ENCODE data around the gene GPR162. TPM values are rescaled to one million over a fixed set of nuclear protein-coding genes. Genes with fewer than 3 reads are reported as not detected.

The GPR162 gene
- total RNA-seq, 2 experiments from 2014 or later = not detected

- DNase-seq (ENCODE audit: low spot score) = no peak
- Histone ChIP-seq H3K27ac (ENCODE audit: low read depth, low read length, poor library complexity, severe bottlenecking) (no peak overlapping the region), H3K9me3 (ENCODE audit: low read length) (no peaks in the 10 kb centered on the region), H3K9me2 (ENCODE audit: insufficient read depth, low read length) (no peaks in the 10 kb centered on the region), H3K4me1 (ENCODE audit: insufficient read depth, low read length, poor library complexity, severe bottlenecking) (peaks cover 21% of the 10 kb centered on the region), H3K4me2 (ENCODE audit: low read length) (no peak overlapping the region), H3K79me2 (ENCODE audit: insufficient read depth, low read depth, low read length) (no peaks in the 10 kb centered on the region), H3K4me3 (ENCODE audit: low read depth, low read length, poor library complexity, severe bottlenecking) (no peak overlapping the region), H2AFZ (ENCODE audit: low read length) (no peak overlapping the region), H4K20me1 (ENCODE audit: insufficient read depth, low read length) (no peaks in the 10 kb centered on the region), H3K36me3 (ENCODE audit: insufficient read depth, low read length) (no peaks in the 10 kb centered on the region)
- intact Hi-C loops (cut with micrococcal nuclease; ENCODE audit: unreplicated experiment) = no loop called here
- CTCF ChIA-PET (ENCODE audit: unreplicated experiment) = interaction anchor here (0.6 kb wide), 1 partner anchor 34 kb away, joined by 3 read pairs; no protein-coding TSS in a partner anchor
- POLR2A ChIA-PET = interaction anchor here (0.6 to 2.0 kb wide), 5 partner anchors 18 to 304 kb away, joined by 3 to 7 read pairs (median 3); partner anchors contain the start of gene MLF2
- TF ChIP-seq CTCF (conservative IDR thresholded peaks at IDR 0.05; ENCODE audit: low read length) (no peak), EZH2phosphoT487 (IDR thresholded peaks at IDR 0.05; ENCODE audit: borderline replicate concordance, low read depth, low read length) (no peak)
- BruUV-seq (replicated peaks) = no TSS peak
These were observed 13.3 kb downstream of the GPR162 start for GRCh38 chr12:6834873-6835272.

GRCh38 chr12:6836851-6837250, 15.2 kb downstream of the GPR162 start:
- Histone ChIP-seq H3K4me3 (ENCODE audit: low read depth, low read length, poor library complexity, severe bottlenecking) (no peak overlapping the region), H3K79me2 (ENCODE audit: insufficient read depth, low read depth, low read length) (no peaks in the 10 kb centered on the region), H4K20me1 (ENCODE audit: insufficient read depth, low read length) (no peaks in the 10 kb centered on the region), H2AFZ (ENCODE audit: low read length) (no peak overlapping the region), H3K4me2 (ENCODE audit: low read length) (no peak overlapping the region), H3K36me3 (ENCODE audit: insufficient read depth, low read length) (no peaks in the 10 kb centered on the region), H3K9me3 (ENCODE audit: low read length) (no peaks in the 10 kb centered on the region), H3K27ac (ENCODE audit: low read depth, low read length, poor library complexity, severe bottlenecking) (no peak overlapping the region), H3K4me1 (ENCODE audit: insufficient read depth, low read length, poor library complexity, severe bottlenecking) (peaks cover 41% of the 10 kb centered on the region), H3K9me2 (ENCODE audit: insufficient read depth, low read length) (no peaks in the 10 kb centered on the region)
- POLR2A ChIA-PET = interaction anchor here (1.1 kb wide), 1 partner anchor 128 kb away, joined by 3 read pairs; no protein-coding TSS in a partner anchor
- TF ChIP-seq CTCF (conservative IDR thresholded peaks at IDR 0.05; ENCODE audit: low read length) = no peak
- TF ChIP-seq EZH2phosphoT487 (IDR thresholded peaks at IDR 0.05; ENCODE audit: borderline replicate concordance, low read depth, low read length) = no peak
- BruUV-seq (replicated peaks) = no TSS peak
- intact Hi-C loops (cut with micrococcal nuclease; ENCODE audit: unreplicated experiment) = no loop called here
- DNase-seq (ENCODE audit: low spot score) = no peak
- CTCF ChIA-PET (ENCODE audit: unreplicated experiment) = no interaction called here

- H3K36me3 ChIP-seq (ENCODE audit: insufficient read depth, low read length) = no peaks in the 10 kb centered on the region
- POLR2A ChIA-PET = interaction anchor here (1.1 kb wide), 1 partner anchor 129 kb away, joined by 3 read pairs; no protein-coding TSS in a partner anchor
- CTCF ChIA-PET (ENCODE audit: unreplicated experiment) = no interaction called here
- no TSS peak for BruUV-seq (replicated peaks)
- H3K27ac ChIP-seq (ENCODE audit: low read depth, low read length, poor library complexity, severe bottlenecking) = no peak overlapping the region
- no peaks in the 10 kb centered on the region for H3K9me3 ChIP-seq (ENCODE audit: low read length)
- no peaks in the 10 kb centered on the region for H3K9me2 ChIP-seq (ENCODE audit: insufficient read depth, low read length)
- no peak overlapping the region for H3K4me2 ChIP-seq (ENCODE audit: low read length)
- H3K4me3 ChIP-seq (ENCODE audit: low read depth, low read length, poor library complexity, severe bottlenecking) = no peak overlapping the region
- TF ChIP-seq CTCF (conservative IDR thresholded peaks at IDR 0.05; ENCODE audit: low read length) (no peak), EZH2phosphoT487 (IDR thresholded peaks at IDR 0.05; ENCODE audit: borderline replicate concordance, low read depth, low read length) (no peak)
- DNase-seq (ENCODE audit: low spot score) = no peak
- no peaks in the 10 kb centered on the region for H3K79me2 ChIP-seq (ENCODE audit: insufficient read depth, low read depth, low read length)
- no peak overlapping the region for H2AFZ ChIP-seq (ENCODE audit: low read length)
- H4K20me1 ChIP-seq (ENCODE audit: insufficient read depth, low read length) = no peaks in the 10 kb centered on the region
- intact Hi-C loops (cut with micrococcal nuclease; ENCODE audit: unreplicated experiment) = no loop called here
- peaks cover 42% of the 10 kb centered on the region for H3K4me1 ChIP-seq (ENCODE audit: insufficient read depth, low read length, poor library complexity, severe bottlenecking)
These were observed 15.9 kb downstream of the GPR162 start for GRCh38 chr12:6837370-6838060.
